Measurements from ENCODE around the gene BPTF. TPM values are rescaled to one million over a fixed set of nuclear protein-coding genes. Genes with fewer than 3 reads are reported as not detected.
A peak's percentile ranks its signal among the peaks of the same experiment; 100 is the strongest.

BPTF gene, protein sequence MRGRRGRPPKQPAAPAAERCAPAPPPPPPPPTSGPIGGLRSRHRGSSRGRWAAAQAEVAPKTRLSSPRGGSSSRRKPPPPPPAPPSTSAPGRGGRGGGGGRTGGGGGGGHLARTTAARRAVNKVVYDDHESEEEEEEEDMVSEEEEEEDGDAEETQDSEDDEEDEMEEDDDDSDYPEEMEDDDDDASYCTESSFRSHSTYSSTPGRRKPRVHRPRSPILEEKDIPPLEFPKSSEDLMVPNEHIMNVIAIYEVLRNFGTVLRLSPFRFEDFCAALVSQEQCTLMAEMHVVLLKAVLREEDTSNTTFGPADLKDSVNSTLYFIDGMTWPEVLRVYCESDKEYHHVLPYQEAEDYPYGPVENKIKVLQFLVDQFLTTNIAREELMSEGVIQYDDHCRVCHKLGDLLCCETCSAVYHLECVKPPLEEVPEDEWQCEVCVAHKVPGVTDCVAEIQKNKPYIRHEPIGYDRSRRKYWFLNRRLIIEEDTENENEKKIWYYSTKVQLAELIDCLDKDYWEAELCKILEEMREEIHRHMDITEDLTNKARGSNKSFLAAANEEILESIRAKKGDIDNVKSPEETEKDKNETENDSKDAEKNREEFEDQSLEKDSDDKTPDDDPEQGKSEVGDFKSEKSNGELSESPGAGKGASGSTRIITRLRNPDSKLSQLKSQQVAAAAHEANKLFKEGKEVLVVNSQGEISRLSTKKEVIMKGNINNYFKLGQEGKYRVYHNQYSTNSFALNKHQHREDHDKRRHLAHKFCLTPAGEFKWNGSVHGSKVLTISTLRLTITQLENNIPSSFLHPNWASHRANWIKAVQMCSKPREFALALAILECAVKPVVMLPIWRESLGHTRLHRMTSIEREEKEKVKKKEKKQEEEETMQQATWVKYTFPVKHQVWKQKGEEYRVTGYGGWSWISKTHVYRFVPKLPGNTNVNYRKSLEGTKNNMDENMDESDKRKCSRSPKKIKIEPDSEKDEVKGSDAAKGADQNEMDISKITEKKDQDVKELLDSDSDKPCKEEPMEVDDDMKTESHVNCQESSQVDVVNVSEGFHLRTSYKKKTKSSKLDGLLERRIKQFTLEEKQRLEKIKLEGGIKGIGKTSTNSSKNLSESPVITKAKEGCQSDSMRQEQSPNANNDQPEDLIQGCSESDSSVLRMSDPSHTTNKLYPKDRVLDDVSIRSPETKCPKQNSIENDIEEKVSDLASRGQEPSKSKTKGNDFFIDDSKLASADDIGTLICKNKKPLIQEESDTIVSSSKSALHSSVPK (N-terminal part only)
- 223 and 228 TPM in 2 replicates for total RNA-seq (2021; fragmentation: NEBNext Ultra II Directional; extraction: Animal tissue kit (Norgen Biotek cat#: 25700))
- polyA plus RNA-seq (2011; rRNA removed) = 86.0 and 107 TPM in 2 replicates
- polyA plus RNA-seq (2011; cell fraction: cytosol; rRNA removed) = 77.6 TPM
- 284 TPM for polyA plus RNA-seq (2011; cell fraction: nucleus; rRNA removed)
- polyA plus RNA-seq (2012, experiment 1 of 2) = 124 to 166 TPM (median 143 TPM) in 4 replicates
- polyA plus RNA-seq (2012, experiment 2 of 2) = 6.0 TPM
- 130 TPM for polyA plus RNA-seq (2013, experiment 1 of 2)
- polyA plus RNA-seq (2013, experiment 2 of 2) = 114 TPM
- 286 and 392 TPM in 2 replicates for polyA minus RNA-seq (2011; rRNA and poly(A)+ RNA removed)
- polyA minus RNA-seq (2011; cell fraction: cytosol; rRNA and poly(A)+ RNA removed) = 97.2 TPM
- polyA minus RNA-seq (2011; cell fraction: nucleus; rRNA and poly(A)+ RNA removed) = 357 TPM
- long read RNA-seq, experiment 1, partial matches to known transcripts = 43 of 64 reads
- long read RNA-seq, experiment 1, other reads (novel, unspliced or antisense) = 20 of 64 reads
- long read RNA-seq, experiment 2, partial matches to known transcripts = 59 of 67 reads
- long read RNA-seq, experiment 2, other reads (novel, unspliced or antisense) = 8 of 67 reads

DNA sequence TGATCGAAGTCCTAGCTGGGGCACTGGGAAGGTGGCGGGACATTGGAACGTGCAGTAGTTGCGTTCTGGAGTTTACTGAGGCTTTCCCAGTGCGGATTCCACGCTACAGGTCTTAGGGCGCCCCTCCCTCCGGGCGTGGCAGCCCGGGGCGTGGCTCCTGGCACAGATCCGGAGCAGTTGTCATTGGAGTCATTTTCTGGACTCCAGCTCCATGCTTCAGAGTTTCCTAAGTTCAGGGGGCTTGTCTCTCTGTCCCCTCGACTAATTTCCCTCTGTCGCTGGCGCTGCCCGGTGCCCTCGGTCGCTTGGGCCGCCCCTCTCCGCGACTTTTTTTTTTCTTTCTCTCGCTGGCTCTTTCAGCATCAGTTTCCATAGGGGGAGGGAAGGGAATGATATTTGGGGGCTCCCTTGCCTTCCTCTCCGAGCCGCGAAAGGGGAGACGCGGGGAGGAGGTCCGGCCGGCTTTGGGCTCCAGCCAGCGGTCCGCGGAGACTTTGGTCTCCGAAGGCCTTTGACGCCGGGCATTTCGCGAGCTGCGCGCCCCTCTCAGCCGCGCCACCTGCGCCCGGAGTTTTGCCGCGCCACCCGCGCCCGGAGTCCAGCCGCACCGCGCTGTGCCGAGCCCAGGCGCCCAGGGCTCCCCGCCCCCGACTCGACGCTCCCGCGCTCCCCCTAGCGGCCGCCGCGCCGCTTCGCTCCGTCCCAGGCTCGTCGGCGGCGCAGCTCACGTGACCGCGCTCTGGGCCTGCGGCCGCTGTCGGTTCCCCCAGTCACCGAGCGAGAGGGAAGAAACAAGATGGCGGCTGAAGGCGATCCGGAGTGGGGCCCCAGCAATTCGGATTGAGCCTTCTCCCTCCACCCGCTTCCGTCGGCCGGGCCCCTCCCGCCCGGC, at the start of gene BPTF:
Gene BPTF (plus strand): TSS at position 769 of the 892 bp plus-strand sequence. CDS start 222 bp downstream, outside the sequence.
- H4K20me1 ChIP-seq (replicated peaks in 1 of 2; ENCODE audit: control insufficient read depth in 1 of 2, insufficient read depth in 2 of 2, low read length in 2 of 2) = peaks cover 2 to 3% of the 10 kb centered on the region in 2 experiments
- no peaks in the 10 kb centered on the region for H3K79me1 ChIP-seq (ENCODE audit: low read depth, low read length)
- H3K4me2 ChIP-seq (ENCODE audit: insufficient read depth in 1 of 2, low read depth in 2 of 2, low read length in 2 of 2) = peak within 1 kb of the TSS; percentile 59 to 89
- peak within 1 kb of the TSS; percentile 86 to 99 (median 93) for H3K9ac ChIP-seq (replicated peaks in 1 of 4; ENCODE audit: extremely low read depth in 1 of 4, low read depth in 3 of 4, low read length in 3 of 4)
- H2BK120ac ChIP-seq (replicated peaks; ENCODE audit: low read depth, low read length) = peak within 1 kb of the TSS; percentile 98
- H2BK12ac ChIP-seq (ENCODE audit: low read depth, low read length) = peak within 1 kb of the TSS; percentile 99; the same call in 1 of the 2 replicates
- peak within 1 kb of the TSS; percentile 96; the same call in 1 of the 2 replicates for H2BK15ac ChIP-seq (ENCODE audit: low read length)
- peak within 1 kb of the TSS; percentile 25 for H3K14ac ChIP-seq (ENCODE audit: insufficient read length)
- no peak for FAIRE-seq
- peak within 1 kb of the TSS; percentile 97 for H3K56ac ChIP-seq (replicated peaks; ENCODE audit: insufficient read length, low read depth, low read length)
- H3K36me3 ChIP-seq (ENCODE audit: control insufficient read depth in 2 of 4, insufficient read depth in 4 of 4, low read length in 3 of 4) = no peaks in the 10 kb centered on the region
- whole genome bisulfite sequencing, 2 experiments (ENCODE audit: extremely low coverage in 1 of 2, insufficient coverage in 1 of 2, insufficient read length in 1 of 2, insufficient replicate concordance in 2 of 2, low coverage in 1 of 2, low lambda C conversion rate in 2 of 2, missing lambda C conversion rate in 1 of 2) = 4% methylated on average over 39 of the region's 88 CpGs; no CpG with 5 or more reads in 1 of the 2 experiments
- H4K8ac ChIP-seq (ENCODE audit: extremely low read depth, insufficient read depth, low read length) = peak within 1 kb of the TSS; percentile 99
- H2AFZ ChIP-seq (ENCODE audit: low read length) = peak within 1 kb of the TSS; percentile 77
- no peaks in the 10 kb centered on the region for H3K9me3 ChIP-seq (ENCODE audit: insufficient read depth in 2 of 2, low read depth in 1 of 2, low read length in 1 of 2)
- ChIA-PET POLR2A (ENCODE audit: partially characterized antibody) (interaction anchor here (0.7 to 1.7 kb wide), 11 partner anchors 8 to 212 kb away, joined by 3 to 10 read pairs (median 4); no protein-coding TSS in a partner anchor), CTCF (ENCODE audit: partially characterized antibody) (interaction anchor here (0.6 to 8.0 kb wide), 9 partner anchors 10 to 681 kb away, joined by 3 to 78 read pairs (median 3); no protein-coding TSS in a partner anchor)
- H3K23me2 ChIP-seq (ENCODE audit: low read depth, low read length) = no peaks in the 10 kb centered on the region; the same call in 1 of the 2 replicates
- peak; percentile 70 to 93 for DNase-seq (ENCODE audit: low read depth in 1 of 2, low spot score in 2 of 2)
- H3K27ac ChIP-seq (ENCODE audit: low read depth, low read length) = peak within 1 kb of the TSS; percentile 98
- H2BK20ac ChIP-seq (ENCODE audit: low read length) = no peak within 1 kb of the TSS
- peaks cover 28 to 40% of the 10 kb centered on the region in 2 experiments for H3K79me2 ChIP-seq (ENCODE audit: control insufficient read depth in 1 of 2, insufficient read depth in 2 of 2, low read length in 2 of 2)
- H3K27me3 ChIP-seq (replicated peaks in 1 of 4; ENCODE audit: control insufficient read depth in 3 of 4, extremely low read depth in 1 of 4, insufficient read depth in 3 of 4, low read length in 3 of 4) = no peaks in the 10 kb centered on the region
- peak within 1 kb of the TSS; percentile 65 to 97 (median 90) for H3K4me3 ChIP-seq (ENCODE audit: extremely low read depth in 1 of 4, insufficient read depth in 2 of 4, low read depth in 3 of 4, low read length in 4 of 4)
- peak within 1 kb of the TSS; percentile 99 for H2BK5ac ChIP-seq (ENCODE audit: low read depth, low read length)
- H3K4ac ChIP-seq (replicated peaks; ENCODE audit: insufficient read length, low read depth, low read length) = peak within 1 kb of the TSS; percentile 91
- H3K18ac ChIP-seq (ENCODE audit: extremely low read depth, low read length) = peak within 1 kb of the TSS; percentile 100
- peaks cover 0 to 4% (median 0%) of the 10 kb centered on the region in 4 experiments; a peak in 2 of 7 replicates for H3K4me1 ChIP-seq (replicated peaks in 1 of 4; ENCODE audit: control insufficient read depth in 3 of 4, insufficient read depth in 4 of 4, low read length in 3 of 4)
- H4K91ac ChIP-seq (replicated peaks; ENCODE audit: insufficient read length, low read length) = peak within 1 kb of the TSS; percentile 99
- no peak within 1 kb of the TSS for H3K23ac ChIP-seq (ENCODE audit: insufficient read length)
- H2AK5ac ChIP-seq (ENCODE audit: low read depth, low read length) = peak within 1 kb of the TSS; percentile 99; the same call in 1 of the 2 replicates
- H4K5ac ChIP-seq (ENCODE audit: insufficient read length, low read depth, low read length) = peak within 1 kb of the TSS; percentile 100
- TF ChIP-seq GABPA (IDR thresholded peaks at IDR 0.05; ENCODE audit: borderline replicate concordance, insufficient read depth, low read length) (0 out of 2 replicates have a peak, but pooled peaks have one; percentile 16), SRF (IDR thresholded peaks at IDR 0.05; ENCODE audit: low read depth, low read length) (no peak)
